T-cell (primary cell): ENCODE results near the gene MYRF. TPM values are rescaled to one million over a fixed set of nuclear protein-coding genes. Genes with fewer than 3 reads are reported as not detected.
A peak's percentile ranks its signal among the peaks of the same experiment; 100 is the strongest.

Experiments used
- ATAC-seq, 4 experiments: fragments of 200-7000 bp in 3 of 4; fragments of 150-1000 bp in 1 of 4; cut with Tn5 transposase; replicated peaks in 1 of 4; 1 replicate in 3 of 4; 2 replicates in 1 of 4; pipeline ENCODE4 v1.10.0; 2021; ENCODE audit warnings: moderate library complexity in 3 of 4, mild to moderate bottlenecking in 2 of 4, moderate number of reproducible peaks in 1 of 4
- CTCF ChIA-PET, 2 donors: fragments of 300-600 bp; sonication (Branson Sonifier 250); formaldehyde crosslinking; loops; one replicate each; lab custom pipeline; 2022; ENCODE audit warnings: antibody characterized with exemption in 2 of 2; lab: Charles Lee
- POLR2A ChIA-PET, 2 donors: fragments of 300-600 bp; sonication (Branson Sonifier 250); formaldehyde crosslinking; loops; one replicate each; lab custom pipeline; 2022; ENCODE audit warnings: antibody characterized with exemption in 2 of 2; lab: Charles Lee
- DNase-seq, 35 experiments: peaks; one replicate each; pipeline versions ENCODE4 v3.0.0 to v3.0.0-alpha.2; 2013 to 2023
- H3K27ac ChIP-seq: one replicate; pipeline ENCODE4 v1.5.1; 2013; ENCODE audit warnings: low read length
- H3K27me3 ChIP-seq, 2 experiments: replicated peaks in 1 of 2; 1 replicate in 1 of 2; 2 replicates in 1 of 2; pipeline versions ENCODE4 v1.6.1 to v1.7.0; 2013; ENCODE audit warnings: low read length in 1 of 2, mixed read lengths in 1 of 2; ENCODE audit not compliant: control insufficient read depth in 2 of 2, insufficient read depth in 2 of 2; ENCODE audit errors: extremely low read depth in 1 of 2
- H3K36me3 ChIP-seq, 2 donors: 1 replicate in 1 of 2; 2 replicates in 1 of 2; pipeline versions ENCODE4 v1.6.1 to v1.7.0; 2013; ENCODE audit warnings: low read length in 1 of 2; ENCODE audit not compliant: control insufficient read depth in 2 of 2, insufficient read depth in 1 of 2; ENCODE audit errors: extremely low read depth in 1 of 2
- H3K4me1 ChIP-seq, 2 experiments: 1 replicate in 1 of 2; 2 replicates in 1 of 2; pipeline versions ENCODE4 v1.6.1 to v1.7.0; 2013; ENCODE audit warnings: low read length in 2 of 2, mixed read lengths in 1 of 2; ENCODE audit not compliant: insufficient read depth in 2 of 2, control insufficient read depth in 1 of 2; ENCODE audit errors: extremely low read depth in 1 of 2
- H3K4me3 ChIP-seq, 2 donors: 1 replicate in 1 of 2; 2 replicates in 1 of 2; pipeline versions ENCODE4 v1.5.1 to v1.7.0; 2013; ENCODE audit warnings: mild to moderate bottlenecking in 2 of 2, low read length in 1 of 2, moderate library complexity in 1 of 2; ENCODE audit not compliant: control insufficient read depth in 1 of 2; ENCODE audit errors: extremely low read depth in 1 of 2
- H3K9me3 ChIP-seq: 2 replicates; pipeline ENCODE4 v1.7.0; 2013
- H3K27ac Mint-ChIP-seq, 2 donors: one replicate each; pipeline ENCODE4 v1.8.0; 2020 to 2021; ENCODE audit warnings: mild to moderate bottlenecking in 2 of 2, mixed read lengths in 2 of 2
- H3K27me3 Mint-ChIP-seq, 2 donors: one replicate each; pipeline ENCODE4 v1.8.0; 2021 to 2022; ENCODE audit warnings: mixed read lengths in 2 of 2
- H3K36me3 Mint-ChIP-seq: one replicate; pipeline ENCODE4 v1.8.0; 2021; ENCODE audit warnings: mixed read lengths
- H3K4me1 Mint-ChIP-seq, 3 donors: one replicate each; pipeline ENCODE4 v1.8.0; 2020 to 2022; ENCODE audit warnings: mixed read lengths in 3 of 3, mild to moderate bottlenecking in 1 of 3
- H3K4me3 Mint-ChIP-seq, 3 donors: one replicate each; pipeline ENCODE4 v1.8.0; 2020 to 2022; ENCODE audit warnings: mild to moderate bottlenecking in 3 of 3, mixed read lengths in 3 of 3, moderate library complexity in 3 of 3
- H3K9me3 Mint-ChIP-seq, 3 donors: one replicate each; pipeline ENCODE4 v1.8.0; 2020 to 2022; ENCODE audit warnings: mixed read lengths in 3 of 3
- WGBS: methylation state at CpG from one replicate; pipeline ENCODE4 v1.1.5; 2013; ENCODE audit warnings: missing lambda C conversion rate; ENCODE audit not compliant: insufficient coverage; 5-methylcytosine and 5-hydroxymethylcytosine counted together
- total RNA-seq, 35 experiments: library from RNA in 6 of 35; stranded (reverse) in 6 of 35; fragments of 120-200 nt in 1 of 35; gene quantifications; one replicate each; pipeline versions ENCODE4 v1.2.1 to v1.2.4 and lab custom pipeline; 2013 to 2026

The MYRF gene
- total RNA-seq, 5 donors from 2014 or later (not counting 1 experiment from before 2014, with no cell fraction given): 0.95 to 4.9 (median 1.5) TPM

DNA sequence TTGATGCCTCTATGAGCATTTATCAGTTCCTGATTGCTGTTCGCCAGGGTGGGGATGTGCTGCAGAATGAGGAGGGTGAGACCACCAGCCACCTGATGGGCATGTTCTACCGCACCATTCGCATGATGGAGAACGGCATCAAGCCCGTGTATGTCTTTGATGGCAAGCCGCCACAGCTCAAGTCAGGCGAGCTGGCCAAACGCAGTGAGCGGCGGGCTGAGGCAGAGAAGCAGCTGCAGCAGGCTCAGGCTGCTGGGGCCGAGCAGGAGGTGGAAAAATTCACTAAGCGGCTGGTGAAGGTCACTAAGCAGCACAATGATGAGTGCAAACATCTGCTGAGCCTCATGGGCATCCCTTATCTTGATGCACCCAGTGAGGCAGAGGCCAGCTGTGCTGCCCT, 43.0 kb downstream of the MYRF start:
- Histone ChIP-seq H3K4me3 (no peak overlapping the region), H3K27me3 (no peaks in the 10 kb centered on the region), H3K4me1 (peaks cover 8 to 25% of the 10 kb centered on the region in 2 experiments), H3K36me3 (peaks cover 0 to 4% of the 10 kb centered on the region in 2 donors), H3K27ac (no peak overlapping the region), H3K9me3 (no peaks in the 10 kb centered on the region)
- Mint-ChIP-seq H3K9me3 (no peaks in the 10 kb centered on the region), H3K27ac (no peak overlapping the region), H3K27me3 (no peaks in the 10 kb centered on the region), H3K4me1 (peaks cover 16 to 32% (median 29%) of the 10 kb centered on the region in 3 donors), H3K36me3 (peaks cover 7% of the 10 kb centered on the region), H3K4me3 (no peak overlapping the region)
- ATAC-seq (no peak), DNase-seq (no peak)
- ChIA-PET POLR2A (no interaction called here), CTCF (interaction anchor here in 1 of 2 donors (1.2 kb wide), 1 partner anchor 286 kb away, joined by 4 read pairs; no protein-coding TSS in a partner anchor)
- 95% methylated on average over 12 of the region's 12 CpGs for WGBS

DNA sequence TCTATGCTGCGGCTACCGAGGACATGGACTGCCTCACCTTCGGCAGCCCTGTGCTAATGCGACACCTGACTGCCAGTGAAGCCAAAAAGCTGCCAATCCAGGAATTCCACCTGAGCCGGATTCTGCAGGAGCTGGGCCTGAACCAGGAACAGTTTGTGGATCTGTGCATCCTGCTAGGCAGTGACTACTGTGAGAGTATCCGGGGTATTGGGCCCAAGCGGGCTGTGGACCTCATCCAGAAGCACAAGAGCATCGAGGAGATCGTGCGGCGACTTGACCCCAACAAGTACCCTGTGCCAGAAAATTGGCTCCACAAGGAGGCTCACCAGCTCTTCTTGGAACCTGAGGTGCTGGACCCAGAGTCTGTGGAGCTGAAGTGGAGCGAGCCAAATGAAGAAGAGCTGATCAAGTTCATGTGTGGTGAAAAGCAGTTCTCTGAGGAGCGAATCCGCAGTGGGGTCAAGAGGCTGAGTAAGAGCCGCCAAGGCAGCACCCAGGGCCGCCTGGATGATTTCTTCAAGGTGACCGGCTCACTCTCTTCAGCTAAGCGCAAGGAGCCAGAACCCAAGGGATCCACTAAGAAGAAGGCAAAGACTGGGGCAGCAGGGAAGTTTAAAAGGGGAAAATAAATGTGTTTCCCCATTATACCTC, 43.6 kb downstream of the MYRF start:
- Mint-ChIP-seq H3K27me3 (no peaks in the 10 kb centered on the region), H3K36me3 (peaks cover 8% of the 10 kb centered on the region), H3K27ac (no peak overlapping the region), H3K4me3 (no peak overlapping the region), H3K4me1 (peaks cover 16 to 29% (median 29%) of the 10 kb centered on the region in 3 donors), H3K9me3 (no peaks in the 10 kb centered on the region)
- POLR2A ChIA-PET: no interaction called here
- peaks cover 0 to 4% of the 10 kb centered on the region in 2 donors for H3K36me3 ChIP-seq
- no peak overlapping the region for H3K4me3 ChIP-seq
- no peaks in the 10 kb centered on the region for H3K9me3 ChIP-seq
- ATAC-seq (no peak), DNase-seq (no peak)
- no peaks in the 10 kb centered on the region for H3K27me3 ChIP-seq
- 96% methylated on average over 16 of the region's 18 CpGs for WGBS
- no peak overlapping the region for H3K27ac ChIP-seq
- peaks cover 8 to 20% of the 10 kb centered on the region in 2 experiments for H3K4me1 ChIP-seq
- CTCF ChIA-PET: interaction anchor here (1.1 to 3.2 kb wide), 4 partner anchors 286 to 312 kb away, joined by 3 to 61 read pairs (median 4); no protein-coding TSS in a partner anchor

GRCh38 chr11:61797263-61797944, 45.0 kb downstream of the MYRF start:
- peaks cover 8% of the 10 kb centered on the region for H3K36me3 Mint-ChIP-seq
- no peak overlapping the region for H3K27ac Mint-ChIP-seq
- H3K4me1 Mint-ChIP-seq: peaks cover 7 to 18% (median 16%) of the 10 kb centered on the region in 3 donors
- ChIA-PET CTCF (interaction anchor here (0.6 to 3.3 kb wide), 41 partner anchors 9 to 1927 kb away, joined by 3 to 61 read pairs (median 4); partner anchors contain the start of genes FADS1 (in 1 of the 2), FADS2 (in 1 of the 2) and INCENP (in 1 of the 2)), POLR2A (interaction anchor here (0.5 to 1.1 kb wide), 5 partner anchors 7 to 285 kb away, joined by 3 to 10 read pairs (median 5); no protein-coding TSS in a partner anchor)
- DNase-seq: peak in 34 of 35 experiments; percentile 42 to 88 (median 66)
- H3K9me3 ChIP-seq: no peaks in the 10 kb centered on the region
- no peak overlapping the region for H3K27ac ChIP-seq
- no peak overlapping the region for H3K4me3 Mint-ChIP-seq
- no peaks in the 10 kb centered on the region for H3K27me3 ChIP-seq
- no peak overlapping the region for H3K4me3 ChIP-seq
- 91% methylated on average over 2 of the region's 3 CpGs for WGBS
- no peaks in the 10 kb centered on the region for H3K9me3 Mint-ChIP-seq
- H3K27me3 Mint-ChIP-seq: no peaks in the 10 kb centered on the region
- H3K36me3 ChIP-seq: peaks cover 4 to 6% of the 10 kb centered on the region in 2 donors
- H3K4me1 ChIP-seq: peaks cover 6 to 9% of the 10 kb centered on the region in 2 experiments
- no peak for ATAC-seq

DNA sequence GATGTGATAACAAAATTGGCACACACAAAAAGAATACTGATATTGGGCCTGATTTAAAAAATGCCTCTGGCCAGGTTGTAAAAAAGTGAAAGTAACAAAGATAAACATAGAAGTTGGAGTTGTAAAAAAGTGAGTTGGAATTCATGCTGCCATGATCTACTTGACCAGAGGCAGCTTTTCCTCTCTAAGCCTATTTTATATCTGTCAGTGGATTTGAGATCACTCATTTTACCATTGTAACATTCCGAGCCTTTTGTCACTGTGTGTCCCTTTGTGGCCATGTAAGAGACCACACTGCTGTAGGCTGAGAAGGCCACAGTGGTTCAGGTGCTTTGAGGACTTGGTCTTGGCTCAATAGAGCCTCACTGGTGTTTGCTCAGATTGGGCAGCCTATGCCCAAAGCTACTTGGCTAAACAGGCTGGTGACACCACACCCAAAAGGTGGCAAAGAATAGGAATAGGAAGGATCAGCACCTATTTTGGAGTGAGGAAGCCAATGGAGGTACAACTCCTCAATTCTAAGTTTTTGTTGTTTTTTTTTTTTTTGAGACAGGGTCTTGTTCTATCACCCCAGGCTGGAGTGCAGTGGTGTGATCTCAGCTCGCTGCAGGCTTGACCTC, 47.3 kb downstream of the MYRF start:
- ChIA-PET POLR2A (no interaction called here), CTCF (interaction anchor here in 1 of 2 donors (1.4 to 3.3 kb wide), 3 partner anchors 15 to 282 kb away, joined by 3 to 21 read pairs (median 8); no protein-coding TSS in a partner anchor)
- no peak overlapping the region for H3K4me3 Mint-ChIP-seq
- no peak for DNase-seq
- no peak for ATAC-seq
- Histone ChIP-seq H3K27me3 (no peaks in the 10 kb centered on the region), H3K4me3 (no peak overlapping the region), H3K4me1 (no peaks in the 10 kb centered on the region), H3K9me3 (no peaks in the 10 kb centered on the region), H3K27ac (no peak overlapping the region), H3K36me3 (peaks cover 4 to 6% of the 10 kb centered on the region in 2 donors)
- 100% methylated on average over 1 of the region's 2 CpGs for WGBS
- H3K4me1 Mint-ChIP-seq: peaks cover 0 to 7% (median 5%) of the 10 kb centered on the region in 3 donors
- no peak overlapping the region for H3K27ac Mint-ChIP-seq
- H3K9me3 Mint-ChIP-seq: no peaks in the 10 kb centered on the region
- H3K36me3 Mint-ChIP-seq: peaks cover 8% of the 10 kb centered on the region
- H3K27me3 Mint-ChIP-seq: no peaks in the 10 kb centered on the region

DNA sequence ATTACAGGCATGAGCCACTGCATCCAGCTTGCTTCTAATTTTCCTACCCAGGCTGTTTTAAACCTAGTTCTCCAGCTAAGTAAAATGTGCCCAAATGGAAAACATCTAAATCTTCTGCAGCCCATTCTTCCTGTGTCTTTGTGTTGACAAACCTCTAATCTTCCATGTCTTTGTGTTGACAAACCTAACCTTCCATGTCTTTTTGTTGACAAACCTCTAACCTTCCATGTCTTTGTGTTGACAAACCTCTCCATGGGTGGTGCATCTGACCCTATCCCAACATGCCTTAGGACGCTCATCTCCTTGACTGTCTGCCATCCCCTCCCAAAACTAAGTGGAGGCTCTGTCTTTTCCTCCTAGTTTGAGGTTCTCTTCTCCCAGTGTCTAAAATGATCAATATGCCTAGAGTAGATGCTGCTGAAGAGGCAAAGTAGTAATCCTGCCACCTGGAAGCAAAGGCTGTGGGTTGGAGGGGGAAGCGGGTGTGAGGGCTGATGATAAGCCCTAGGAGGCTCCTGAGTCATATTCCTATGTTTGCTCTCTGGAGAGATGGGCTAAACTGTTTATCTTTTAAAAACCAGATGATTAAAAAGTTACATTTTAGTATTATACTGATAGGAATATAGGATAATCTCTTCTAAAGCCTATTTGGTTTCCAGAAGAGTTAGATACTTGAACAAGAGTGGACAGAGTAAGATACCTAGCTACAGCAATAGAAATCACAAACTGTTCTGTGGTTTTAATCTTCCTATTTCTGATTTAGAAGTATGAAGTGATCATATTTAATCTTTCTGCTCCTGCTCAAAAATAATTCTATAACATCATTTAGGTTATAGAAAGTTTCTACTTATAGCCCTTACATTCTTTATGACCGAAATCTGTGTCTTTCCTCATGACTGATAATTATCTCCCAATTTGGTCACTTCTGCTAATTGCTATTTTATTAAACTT, 48.2 kb downstream of the MYRF start:
- Mint-ChIP-seq H3K27ac (no peak overlapping the region), H3K27me3 (no peaks in the 10 kb centered on the region), H3K36me3 (peaks cover 8% of the 10 kb centered on the region), H3K4me3 (no peak overlapping the region), H3K4me1 (peaks cover 0 to 7% (median 5%) of the 10 kb centered on the region in 3 donors), H3K9me3 (no peaks in the 10 kb centered on the region)
- DNase-seq (no peak), ATAC-seq (no peak)
- no peaks in the 10 kb centered on the region for H3K4me1 ChIP-seq
- no peak overlapping the region for H3K4me3 ChIP-seq
- WGBS: no CpG with 5 or more reads among the region's 3 CpGs
- POLR2A ChIA-PET: interaction anchor here in 1 of 2 donors (1.1 kb wide), 1 partner anchor 8 kb away, joined by 3 read pairs; the partner anchor contains the start of gene FEN1
- no peaks in the 10 kb centered on the region for H3K27me3 ChIP-seq
- H3K36me3 ChIP-seq: peaks cover 4 to 6% of the 10 kb centered on the region in 2 donors
- no peak overlapping the region for H3K27ac ChIP-seq
- CTCF ChIA-PET: interaction anchor here in 1 of 2 donors (0.6 to 1.5 kb wide), 5 partner anchors 8 to 281 kb away, joined by 3 to 8 read pairs (median 5); partner anchors contain the start of gene FEN1
- no peaks in the 10 kb centered on the region for H3K9me3 ChIP-seq
